Uterus (tissue), 2 donors: Measurements from ENCODE around the gene PTPRR.

ENCODE experiments used
- CTCF ChIP-seq, 4 experiments: fragments of 200-600 bp in 2 of 4; fragments of 450-650 bp in 2 of 4; sonication (generic) in 2 of 4; IDR thresholded peaks; one replicate each; pipeline ENCODE4 v1.5.1; 2016 to 2019; ENCODE audit warnings: antibody characterized with exemption in 4 of 4, mild to moderate bottlenecking in 2 of 4, moderate library complexity in 1 of 4
- POLR2A ChIP-seq, 2 donors: fragments of 450-650 bp; IDR thresholded peaks; one replicate each; pipeline ENCODE4 v1.6.1; 2016; ENCODE audit warnings: antibody characterized with exemption in 2 of 2, mild to moderate bottlenecking in 1 of 2, moderate library complexity in 1 of 2

- no peak for TF ChIP-seq CTCF (IDR thresholded peaks at IDR 0.05)
- no peak for TF ChIP-seq POLR2A (IDR thresholded peaks at IDR 0.05)
Measured at GRCh38 chr12:70840656-70841350, 79.7 kb downstream of the PTPRR start.
